ENCODE data around the gene STAT5B.

DNA sequence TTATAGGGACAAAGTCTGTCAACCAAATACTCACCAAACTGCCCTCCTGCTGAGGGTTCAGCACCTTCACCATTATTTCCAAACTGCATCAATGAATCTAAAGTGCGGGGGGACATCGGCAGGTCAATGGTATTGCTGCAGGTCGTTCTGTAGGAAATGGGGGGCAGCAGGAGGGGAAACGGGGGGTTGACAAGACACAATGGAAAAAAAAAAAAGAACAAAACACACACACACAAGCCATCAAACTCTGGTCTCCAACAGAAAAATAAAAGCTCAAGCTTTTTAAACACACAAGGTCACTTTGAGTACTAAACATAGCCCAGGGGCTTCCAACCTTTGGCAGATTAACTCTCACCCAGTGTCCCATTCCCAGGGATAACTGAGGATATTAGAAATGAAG lies 40.6 kb upstream of the STAT5B start:
- TF ChIP-seq, protein P1, sequence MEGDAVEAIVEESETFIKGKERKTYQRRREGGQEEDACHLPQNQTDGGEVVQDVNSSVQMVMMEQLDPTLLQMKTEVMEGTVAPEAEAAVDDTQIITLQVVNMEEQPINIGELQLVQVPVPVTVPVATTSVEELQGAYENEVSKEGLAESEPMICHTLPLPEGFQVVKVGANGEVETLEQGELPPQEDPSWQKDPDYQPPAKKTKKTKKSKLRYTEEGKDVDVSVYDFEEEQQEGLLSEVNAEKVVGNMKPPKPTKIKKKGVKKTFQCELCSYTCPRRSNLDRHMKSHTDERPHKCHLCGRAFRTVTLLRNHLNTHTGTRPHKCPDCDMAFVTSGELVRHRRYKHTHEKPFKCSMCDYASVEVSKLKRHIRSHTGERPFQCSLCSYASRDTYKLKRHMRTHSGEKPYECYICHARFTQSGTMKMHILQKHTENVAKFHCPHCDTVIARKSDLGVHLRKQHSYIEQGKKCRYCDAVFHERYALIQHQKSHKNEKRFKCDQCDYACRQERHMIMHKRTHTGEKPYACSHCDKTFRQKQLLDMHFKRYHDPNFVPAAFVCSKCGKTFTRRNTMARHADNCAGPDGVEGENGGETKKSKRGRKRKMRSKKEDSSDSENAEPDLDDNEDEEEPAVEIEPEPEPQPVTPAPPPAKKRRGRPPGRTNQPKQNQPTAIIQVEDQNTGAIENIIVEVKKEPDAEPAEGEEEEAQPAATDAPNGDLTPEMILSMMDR (conservative IDR thresholded peaks at IDR 0.05 in 1 of 2, IDR thresholded peaks at IDR 0.05 in 1 of 2; ENCODE audit: low read depth in 1 of 2, low read length in 2 of 2), result no peak
- TF ChIP-seq EZH2 (IDR thresholded peaks at IDR 0.05; ENCODE audit: low read length, missing control alignments), result no peak

All from fibroblast of lung (primary cell).